GM12872 (cell line): ENCODE data around the gene SEMA7A.

ENCODE experiments used
- TF ChIP-seq, protein P1 (sequence below): IDR thresholded peaks from 3 replicates; pipeline ENCODE4 v1.5.1; 2011; ENCODE audit warnings: low read depth, mild to moderate bottlenecking, low read length, moderate library complexity; ENCODE audit not compliant: insufficient read depth

The SEMA7A gene

DNA sequence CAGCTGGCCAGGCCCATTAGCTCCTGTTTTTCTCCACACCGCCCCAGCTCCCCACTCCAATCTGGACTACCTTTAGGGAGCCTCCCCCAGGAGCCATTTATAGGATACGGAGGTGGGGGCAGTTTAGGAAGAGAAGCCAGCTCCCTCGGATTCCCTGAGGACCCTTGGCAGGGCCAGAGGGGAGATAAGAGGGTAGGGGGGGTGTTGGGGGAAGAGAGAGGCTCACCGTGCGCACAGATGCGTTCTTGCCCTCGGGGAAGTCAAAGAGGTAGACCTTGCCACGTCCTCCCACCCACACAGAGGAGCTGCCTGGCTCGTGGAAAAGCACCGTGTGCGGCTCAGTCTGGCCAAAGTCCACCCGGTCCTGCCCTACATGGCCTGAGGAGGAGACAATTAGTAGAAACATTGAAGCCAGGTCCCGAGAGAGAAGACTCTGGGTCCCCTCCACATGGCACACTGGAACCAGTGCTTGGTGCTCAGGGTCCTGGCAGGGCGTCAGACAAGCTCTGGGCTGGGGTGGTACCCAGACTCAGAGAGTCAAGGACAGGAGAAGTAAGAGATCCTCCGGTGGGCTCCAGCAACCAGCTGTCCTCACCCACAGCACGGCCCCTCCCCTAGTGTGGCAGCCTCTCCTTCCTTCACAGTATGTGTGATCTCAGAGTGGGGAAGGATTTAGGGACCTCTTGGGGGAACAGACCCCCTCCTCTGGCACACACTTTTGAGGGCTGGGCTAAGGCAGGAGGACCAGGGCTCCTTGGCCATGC, 15.0 kb downstream of the SEMA7A start:
- TF ChIP-seq, protein P1, sequence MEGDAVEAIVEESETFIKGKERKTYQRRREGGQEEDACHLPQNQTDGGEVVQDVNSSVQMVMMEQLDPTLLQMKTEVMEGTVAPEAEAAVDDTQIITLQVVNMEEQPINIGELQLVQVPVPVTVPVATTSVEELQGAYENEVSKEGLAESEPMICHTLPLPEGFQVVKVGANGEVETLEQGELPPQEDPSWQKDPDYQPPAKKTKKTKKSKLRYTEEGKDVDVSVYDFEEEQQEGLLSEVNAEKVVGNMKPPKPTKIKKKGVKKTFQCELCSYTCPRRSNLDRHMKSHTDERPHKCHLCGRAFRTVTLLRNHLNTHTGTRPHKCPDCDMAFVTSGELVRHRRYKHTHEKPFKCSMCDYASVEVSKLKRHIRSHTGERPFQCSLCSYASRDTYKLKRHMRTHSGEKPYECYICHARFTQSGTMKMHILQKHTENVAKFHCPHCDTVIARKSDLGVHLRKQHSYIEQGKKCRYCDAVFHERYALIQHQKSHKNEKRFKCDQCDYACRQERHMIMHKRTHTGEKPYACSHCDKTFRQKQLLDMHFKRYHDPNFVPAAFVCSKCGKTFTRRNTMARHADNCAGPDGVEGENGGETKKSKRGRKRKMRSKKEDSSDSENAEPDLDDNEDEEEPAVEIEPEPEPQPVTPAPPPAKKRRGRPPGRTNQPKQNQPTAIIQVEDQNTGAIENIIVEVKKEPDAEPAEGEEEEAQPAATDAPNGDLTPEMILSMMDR, result no peak

DNA sequence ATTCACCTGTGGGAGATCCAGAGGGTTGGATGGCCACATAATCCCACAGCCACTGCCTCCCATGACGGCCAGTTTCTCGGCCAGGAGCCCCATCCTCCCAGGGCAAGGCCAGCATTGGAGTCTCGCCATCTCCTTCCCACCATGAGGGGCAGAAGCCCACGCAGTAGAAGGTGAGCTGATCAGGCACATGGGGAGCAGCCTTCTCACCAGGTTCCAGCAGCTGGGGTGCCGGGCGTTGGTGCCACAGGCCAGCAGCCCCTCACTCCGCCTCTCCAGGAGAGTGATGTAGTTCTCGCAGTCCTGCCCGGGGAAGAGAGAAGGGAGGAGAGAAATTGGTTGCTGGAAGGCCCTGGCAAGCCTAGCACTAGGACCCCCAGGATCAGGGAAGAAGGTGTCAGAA, 16.1 kb downstream of the SEMA7A start:
- TF ChIP-seq, protein P1, result no peak

DNA sequence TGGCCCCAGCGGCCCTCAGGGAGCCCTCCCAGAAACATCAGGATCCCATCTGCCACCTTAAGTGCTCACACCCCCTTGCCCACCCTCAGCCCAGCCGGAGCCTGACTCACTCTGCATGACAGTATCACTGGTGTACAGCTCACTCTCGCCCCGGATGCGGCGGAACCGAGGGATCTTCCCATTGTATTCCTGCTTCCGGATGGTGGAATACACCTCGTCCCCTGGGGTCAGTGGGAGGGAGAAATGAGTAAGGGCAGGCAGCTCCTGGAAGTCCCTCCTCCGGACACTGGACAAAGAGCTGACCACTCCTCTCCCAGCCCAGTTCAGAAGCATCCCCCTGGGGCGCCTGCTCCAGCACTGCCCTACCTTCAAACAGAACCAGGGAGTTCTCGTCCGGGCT, 16.5 kb downstream of the SEMA7A start:
- TF ChIP-seq, protein P1, result no peak

DNA sequence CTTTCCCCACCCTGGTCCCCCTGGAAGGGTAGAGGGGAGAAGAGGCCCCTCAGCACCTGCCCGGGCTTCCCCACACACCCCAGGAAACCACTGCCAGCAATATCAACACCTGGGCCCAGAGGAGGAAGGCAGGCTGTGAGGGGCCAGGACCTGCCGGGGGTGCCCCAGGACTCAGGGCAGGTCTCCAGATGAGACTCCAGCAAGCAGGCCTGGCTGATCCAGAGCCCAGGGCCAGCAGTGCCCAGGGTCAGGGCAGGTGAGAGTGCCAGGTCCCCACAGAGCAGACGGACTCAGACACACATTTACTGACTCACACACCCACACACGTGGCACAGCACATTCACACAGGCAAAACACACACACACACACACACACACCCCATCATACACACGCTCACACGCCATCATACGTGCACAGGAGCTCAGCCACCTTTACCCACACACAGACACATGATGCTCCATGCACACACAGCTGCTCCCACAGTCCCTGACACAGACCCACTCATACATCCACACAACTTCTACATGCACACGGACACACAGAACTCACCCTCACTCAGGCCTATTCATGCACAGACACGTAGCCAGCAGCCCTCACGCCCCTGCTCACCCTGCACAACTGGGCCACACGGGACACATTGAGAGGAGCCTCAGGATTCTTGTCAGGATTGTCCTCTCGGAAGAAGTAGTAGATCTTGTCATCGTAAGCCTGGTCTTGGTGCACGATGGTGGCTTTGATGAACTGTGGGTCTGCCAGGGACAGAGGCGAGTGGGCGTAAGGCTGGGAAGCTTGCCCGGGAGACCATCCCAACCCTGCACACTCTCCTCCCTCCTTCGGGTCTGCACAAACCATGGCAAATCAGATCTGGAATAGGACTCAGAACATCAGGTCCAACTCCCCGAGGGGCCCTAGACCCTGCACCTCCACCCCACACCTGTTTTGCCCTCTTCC, 17.5 kb downstream of the SEMA7A start:
- TF ChIP-seq, protein P1, result no peak

DNA sequence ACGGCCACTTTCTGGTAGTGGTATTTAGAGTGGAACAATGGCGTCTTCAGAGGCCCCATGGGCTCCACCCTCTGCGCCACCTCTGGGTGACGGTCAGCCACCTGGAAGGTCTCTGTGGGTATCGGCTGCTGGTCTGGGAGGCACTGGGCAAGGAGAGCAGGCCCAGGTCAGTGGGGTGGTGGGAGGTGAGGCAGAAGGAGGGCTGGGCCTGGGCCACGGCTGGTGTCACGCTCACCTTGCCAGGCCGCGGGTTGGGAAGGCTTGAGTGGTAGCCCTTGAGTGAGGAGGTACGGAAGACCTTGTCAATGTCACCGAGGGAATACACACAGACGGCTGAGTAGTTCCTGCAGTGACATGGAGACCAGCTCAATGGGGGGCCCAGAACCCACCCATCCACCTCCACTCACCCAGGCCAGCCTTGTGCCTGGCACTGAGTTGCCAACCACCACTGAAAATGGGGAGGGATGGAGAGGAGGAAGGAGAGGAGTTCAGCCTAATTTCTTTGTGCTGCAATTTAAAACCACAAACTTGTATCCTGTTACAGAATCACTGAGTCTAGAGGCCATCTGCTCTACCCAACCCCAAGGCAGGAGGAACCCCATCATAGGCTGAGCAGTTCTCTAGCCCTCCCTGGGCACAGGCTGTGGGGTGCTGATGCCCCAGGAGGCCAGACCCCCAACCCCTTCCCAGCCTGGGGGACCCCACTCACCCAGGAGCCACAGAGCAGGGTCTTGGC, 19.0 kb downstream of the SEMA7A start:
- TF ChIP-seq, protein P1, result no peak

DNA sequence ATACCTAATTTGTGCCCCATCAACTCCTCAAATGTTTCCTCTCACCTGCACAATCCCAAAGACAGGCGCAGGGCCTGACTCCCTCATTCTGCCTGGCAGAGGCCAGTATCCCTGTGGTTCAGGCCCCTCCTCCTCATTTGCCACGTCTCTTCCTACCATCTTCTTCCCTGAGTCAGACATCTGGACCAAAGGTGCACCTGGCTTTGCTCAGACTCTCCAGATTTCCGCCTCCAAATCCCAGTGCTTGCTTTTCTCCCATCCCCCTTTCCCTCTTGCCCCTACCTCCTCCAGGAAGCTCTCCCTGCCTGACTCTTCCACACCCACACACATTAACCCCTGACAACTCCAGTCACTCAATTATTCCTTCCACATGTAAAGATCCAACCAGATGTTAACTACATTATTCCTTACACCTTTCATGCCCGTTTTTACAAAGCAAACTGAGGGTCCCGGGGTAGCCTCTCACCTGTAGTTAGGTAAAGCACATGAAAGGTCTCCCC, 19.6 kb downstream of the SEMA7A start:
- TF ChIP-seq, protein P1, result no peak
